ENCODE results near the gene PANX2. TPM values are rescaled to one million over a fixed set of nuclear protein-coding genes. Genes with fewer than 3 reads are reported as not detected.

Gene PANX2
- total and polyA plus RNA-seq, 4 donors, result 0.39 to 14.8 (median 1.5) TPM

DNA sequence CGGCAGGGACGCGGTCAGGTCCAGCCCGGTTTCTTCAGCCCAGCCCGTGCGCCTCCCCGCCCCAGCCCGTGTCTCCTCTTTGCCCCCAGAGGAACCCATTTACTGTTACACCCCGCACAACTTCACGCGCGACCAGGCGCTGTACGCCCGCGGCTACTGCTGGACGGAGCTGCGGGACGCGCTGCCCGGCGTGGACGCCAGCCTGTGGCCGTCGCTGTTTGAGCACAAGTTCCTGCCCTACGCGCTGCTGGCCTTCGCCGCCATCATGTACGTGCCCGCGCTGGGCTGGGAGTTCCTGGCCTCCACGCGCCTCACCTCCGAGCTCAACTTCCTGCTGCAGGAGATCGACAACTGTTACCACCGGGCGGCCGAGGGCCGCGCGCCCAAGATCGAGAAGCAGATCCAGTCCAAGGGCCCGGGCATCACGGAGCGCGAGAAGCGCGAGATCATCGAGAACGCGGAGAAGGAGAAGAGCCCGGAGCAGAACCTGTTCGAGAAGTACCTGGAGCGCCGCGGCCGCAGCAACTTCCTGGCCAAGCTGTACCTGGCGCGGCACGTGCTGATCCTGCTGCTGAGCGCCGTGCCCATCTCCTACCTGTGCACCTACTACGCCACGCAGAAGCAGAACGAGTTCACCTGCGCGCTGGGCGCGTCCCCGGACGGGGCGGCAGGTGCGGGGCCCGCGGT, 6.5 kb downstream of the PANX2 start:
- no peak overlapping the region for H3K9ac ChIP-seq (ENCODE audit: low read depth in 1 of 2, low read length in 2 of 2)
- no peaks in the 10 kb centered on the region for H3K27me3 ChIP-seq (ENCODE audit: control insufficient read depth in 4 of 4, insufficient read depth in 4 of 4, low read length in 3 of 4)
- H3K4me3 ChIP-seq (ENCODE audit: low read depth in 1 of 3, low read length in 3 of 3), result no peak overlapping the region
- WGBS, result 98% methylated on average over 76 of the region's 76 CpGs
- no peak for DNase-seq (ENCODE audit: low spot score)
- H3K9me3 ChIP-seq (ENCODE audit: control insufficient read depth in 4 of 4, low read length in 3 of 4), result no peaks in the 10 kb centered on the region
- H3K4me1 ChIP-seq (ENCODE audit: control insufficient read depth in 4 of 4, insufficient read depth in 4 of 4, low read length in 3 of 4), result peaks cover 0 to 5% (median 3%) of the 10 kb centered on the region in 4 donors
- no peak overlapping the region for H3K27ac ChIP-seq (ENCODE audit: low read depth in 1 of 2, low read length in 2 of 2)
- H3K36me3 ChIP-seq (ENCODE audit: control insufficient read depth in 4 of 4, insufficient read depth in 3 of 4, low read depth in 1 of 4, low read length in 3 of 4), result peaks cover 0 to 7% (median 0%) of the 10 kb centered on the region in 4 donors
- TF ChIP-seq, protein P1, sequence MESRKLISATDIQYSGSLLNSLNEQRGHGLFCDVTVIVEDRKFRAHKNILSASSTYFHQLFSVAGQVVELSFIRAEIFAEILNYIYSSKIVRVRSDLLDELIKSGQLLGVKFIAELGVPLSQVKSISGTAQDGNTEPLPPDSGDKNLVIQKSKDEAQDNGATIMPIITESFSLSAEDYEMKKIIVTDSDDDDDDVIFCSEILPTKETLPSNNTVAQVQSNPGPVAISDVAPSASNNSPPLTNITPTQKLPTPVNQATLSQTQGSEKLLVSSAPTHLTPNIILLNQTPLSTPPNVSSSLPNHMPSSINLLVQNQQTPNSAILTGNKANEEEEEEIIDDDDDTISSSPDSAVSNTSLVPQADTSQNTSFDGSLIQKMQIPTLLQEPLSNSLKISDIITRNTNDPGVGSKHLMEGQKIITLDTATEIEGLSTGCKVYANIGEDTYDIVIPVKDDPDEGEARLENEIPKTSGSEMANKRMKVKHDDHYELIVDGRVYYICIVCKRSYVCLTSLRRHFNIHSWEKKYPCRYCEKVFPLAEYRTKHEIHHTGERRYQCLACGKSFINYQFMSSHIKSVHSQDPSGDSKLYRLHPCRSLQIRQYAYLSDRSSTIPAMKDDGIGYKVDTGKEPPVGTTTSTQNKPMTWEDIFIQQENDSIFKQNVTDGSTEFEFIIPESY (IDR thresholded peaks at IDR 0.05), result no peak
- TF ChIP-seq FOXA2 (IDR thresholded peaks at IDR 0.05), result no peak
- TF ChIP-seq YY1 (IDR thresholded peaks at IDR 0.05), result no peak
- TF ChIP-seq, protein P2, sequence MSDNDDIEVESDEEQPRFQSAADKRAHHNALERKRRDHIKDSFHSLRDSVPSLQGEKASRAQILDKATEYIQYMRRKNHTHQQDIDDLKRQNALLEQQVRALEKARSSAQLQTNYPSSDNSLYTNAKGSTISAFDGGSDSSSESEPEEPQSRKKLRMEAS (IDR thresholded peaks at IDR 0.05), result no peak
- TF ChIP-seq, protein P3, sequence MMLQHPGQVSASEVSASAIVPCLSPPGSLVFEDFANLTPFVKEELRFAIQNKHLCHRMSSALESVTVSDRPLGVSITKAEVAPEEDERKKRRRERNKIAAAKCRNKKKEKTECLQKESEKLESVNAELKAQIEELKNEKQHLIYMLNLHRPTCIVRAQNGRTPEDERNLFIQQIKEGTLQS (IDR thresholded peaks at IDR 0.05), result no peak
- no peak for TF ChIP-seq NR2F2 (IDR thresholded peaks at IDR 0.05)
- TF ChIP-seq TAF1 (conservative IDR thresholded peaks at IDR 0.05), result no peak
- TF ChIP-seq, protein P4, sequence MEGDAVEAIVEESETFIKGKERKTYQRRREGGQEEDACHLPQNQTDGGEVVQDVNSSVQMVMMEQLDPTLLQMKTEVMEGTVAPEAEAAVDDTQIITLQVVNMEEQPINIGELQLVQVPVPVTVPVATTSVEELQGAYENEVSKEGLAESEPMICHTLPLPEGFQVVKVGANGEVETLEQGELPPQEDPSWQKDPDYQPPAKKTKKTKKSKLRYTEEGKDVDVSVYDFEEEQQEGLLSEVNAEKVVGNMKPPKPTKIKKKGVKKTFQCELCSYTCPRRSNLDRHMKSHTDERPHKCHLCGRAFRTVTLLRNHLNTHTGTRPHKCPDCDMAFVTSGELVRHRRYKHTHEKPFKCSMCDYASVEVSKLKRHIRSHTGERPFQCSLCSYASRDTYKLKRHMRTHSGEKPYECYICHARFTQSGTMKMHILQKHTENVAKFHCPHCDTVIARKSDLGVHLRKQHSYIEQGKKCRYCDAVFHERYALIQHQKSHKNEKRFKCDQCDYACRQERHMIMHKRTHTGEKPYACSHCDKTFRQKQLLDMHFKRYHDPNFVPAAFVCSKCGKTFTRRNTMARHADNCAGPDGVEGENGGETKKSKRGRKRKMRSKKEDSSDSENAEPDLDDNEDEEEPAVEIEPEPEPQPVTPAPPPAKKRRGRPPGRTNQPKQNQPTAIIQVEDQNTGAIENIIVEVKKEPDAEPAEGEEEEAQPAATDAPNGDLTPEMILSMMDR (IDR thresholded peaks at IDR 0.05; ENCODE audit: low read depth, low read length, missing input control), result no peak
- TF ChIP-seq, protein P5, sequence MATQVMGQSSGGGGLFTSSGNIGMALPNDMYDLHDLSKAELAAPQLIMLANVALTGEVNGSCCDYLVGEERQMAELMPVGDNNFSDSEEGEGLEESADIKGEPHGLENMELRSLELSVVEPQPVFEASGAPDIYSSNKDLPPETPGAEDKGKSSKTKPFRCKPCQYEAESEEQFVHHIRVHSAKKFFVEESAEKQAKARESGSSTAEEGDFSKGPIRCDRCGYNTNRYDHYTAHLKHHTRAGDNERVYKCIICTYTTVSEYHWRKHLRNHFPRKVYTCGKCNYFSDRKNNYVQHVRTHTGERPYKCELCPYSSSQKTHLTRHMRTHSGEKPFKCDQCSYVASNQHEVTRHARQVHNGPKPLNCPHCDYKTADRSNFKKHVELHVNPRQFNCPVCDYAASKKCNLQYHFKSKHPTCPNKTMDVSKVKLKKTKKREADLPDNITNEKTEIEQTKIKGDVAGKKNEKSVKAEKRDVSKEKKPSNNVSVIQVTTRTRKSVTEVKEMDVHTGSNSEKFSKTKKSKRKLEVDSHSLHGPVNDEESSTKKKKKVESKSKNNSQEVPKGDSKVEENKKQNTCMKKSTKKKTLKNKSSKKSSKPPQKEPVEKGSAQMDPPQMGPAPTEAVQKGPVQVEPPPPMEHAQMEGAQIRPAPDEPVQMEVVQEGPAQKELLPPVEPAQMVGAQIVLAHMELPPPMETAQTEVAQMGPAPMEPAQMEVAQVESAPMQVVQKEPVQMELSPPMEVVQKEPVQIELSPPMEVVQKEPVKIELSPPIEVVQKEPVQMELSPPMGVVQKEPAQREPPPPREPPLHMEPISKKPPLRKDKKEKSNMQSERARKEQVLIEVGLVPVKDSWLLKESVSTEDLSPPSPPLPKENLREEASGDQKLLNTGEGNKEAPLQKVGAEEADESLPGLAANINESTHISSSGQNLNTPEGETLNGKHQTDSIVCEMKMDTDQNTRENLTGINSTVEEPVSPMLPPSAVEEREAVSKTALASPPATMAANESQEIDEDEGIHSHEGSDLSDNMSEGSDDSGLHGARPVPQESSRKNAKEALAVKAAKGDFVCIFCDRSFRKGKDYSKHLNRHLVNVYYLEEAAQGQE (IDR thresholded peaks at IDR 0.05), result no peak

DNA sequence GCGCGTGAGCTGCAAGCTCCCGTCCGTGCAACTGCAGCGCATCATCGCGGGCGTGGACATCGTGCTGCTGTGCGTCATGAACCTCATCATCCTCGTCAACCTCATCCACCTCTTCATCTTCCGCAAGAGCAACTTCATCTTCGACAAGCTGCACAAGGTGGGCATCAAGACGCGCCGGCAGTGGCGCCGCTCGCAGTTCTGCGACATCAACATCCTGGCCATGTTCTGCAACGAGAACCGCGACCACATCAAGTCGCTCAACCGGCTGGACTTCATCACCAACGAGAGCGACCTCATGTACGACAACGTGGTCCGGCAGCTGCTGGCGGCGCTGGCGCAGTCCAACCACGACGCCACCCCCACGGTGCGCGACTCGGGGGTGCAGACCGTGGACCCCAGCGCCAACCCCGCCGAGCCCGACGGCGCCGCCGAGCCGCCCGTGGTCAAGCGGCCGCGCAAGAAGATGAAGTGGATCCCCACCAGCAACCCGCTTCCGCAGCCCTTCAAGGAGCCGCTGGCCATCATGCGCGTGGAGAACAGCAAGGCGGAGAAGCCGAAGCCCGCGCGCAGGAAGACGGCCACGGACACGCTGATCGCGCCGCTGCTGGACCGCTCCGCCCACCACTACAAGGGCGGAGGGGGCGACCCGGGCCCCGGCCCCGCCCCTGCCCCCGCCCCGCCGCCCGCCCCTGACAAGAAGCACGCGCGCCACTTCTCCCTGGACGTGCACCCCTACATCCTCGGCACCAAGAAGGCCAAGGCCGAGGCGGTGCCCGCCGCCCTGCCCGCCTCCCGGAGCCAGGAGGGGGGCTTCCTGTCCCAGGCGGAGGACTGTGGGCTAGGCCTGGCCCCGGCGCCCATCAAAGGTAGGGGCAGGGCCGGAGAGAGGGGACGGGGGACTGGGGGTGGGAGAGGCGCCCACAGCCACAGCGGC, 7.3 kb downstream of the PANX2 start:
- DNase-seq (ENCODE audit: low spot score), result no peak
- H3K9me3 ChIP-seq (ENCODE audit: control insufficient read depth in 4 of 4, low read length in 3 of 4), result no peaks in the 10 kb centered on the region
- no peak overlapping the region for H3K4me3 ChIP-seq (ENCODE audit: low read depth in 1 of 3, low read length in 3 of 3)
- H3K9ac ChIP-seq (ENCODE audit: low read depth in 1 of 2, low read length in 2 of 2), result no peak overlapping the region
- peaks cover 0 to 7% (median 0%) of the 10 kb centered on the region in 4 donors for H3K36me3 ChIP-seq (ENCODE audit: control insufficient read depth in 4 of 4, insufficient read depth in 3 of 4, low read depth in 1 of 4, low read length in 3 of 4)
- H3K27ac ChIP-seq (ENCODE audit: low read depth in 1 of 2, low read length in 2 of 2), result no peak overlapping the region
- no peaks in the 10 kb centered on the region for H3K27me3 ChIP-seq (ENCODE audit: control insufficient read depth in 4 of 4, insufficient read depth in 4 of 4, low read length in 3 of 4)
- peaks cover 0 to 4% (median 0%) of the 10 kb centered on the region in 4 donors for H3K4me1 ChIP-seq (ENCODE audit: control insufficient read depth in 4 of 4, insufficient read depth in 4 of 4, low read length in 3 of 4)
- 82% methylated on average over 98 of the region's 98 CpGs for WGBS
- TF ChIP-seq GABPA (IDR thresholded peaks at IDR 0.05 in 1 of 2, conservative IDR thresholded peaks at IDR 0.05 in 1 of 2) (no peak), HNF4A (conservative IDR thresholded peaks at IDR 0.05) (no peak)
